ENCODE measurements around the gene FAM120C.

- TF ChIP-seq POLR2AphosphoS5 (IDR thresholded peaks at IDR 0.05; ENCODE audit: borderline replicate concordance, low read depth, low read length) (no peak), EZH2 (IDR thresholded peaks at IDR 0.05) (no peak)
Observed at GRCh38 chrX:54194982-54195588, 12.0 kb upstream of the FAM120C start.
